Psoas muscle (tissue), 8 donors: Measurements from ENCODE around the gene ZNF335. TPM values are rescaled to one million over a fixed set of nuclear protein-coding genes. Genes with fewer than 3 reads are reported as not detected.

ENCODE experiments used
- ATAC-seq, 4 donors: fragments of 200-7000 bp; cut with Tn5 transposase; one replicate each; pipeline ENCODE4 v1.9.1; 2020; ENCODE audit warnings: moderate library complexity in 3 of 4, mild to moderate bottlenecking in 2 of 4
- DNase-seq, 2 donors: peaks; one replicate each; pipeline ENCODE4 v3.0.0-alpha.2; 2020
- H3K27ac ChIP-seq: fragments of 200-600 bp; one replicate; pipeline ENCODE4 v1.8.0; 2022
- H3K27me3 ChIP-seq, 3 donors: fragments of 200-600 bp in 1 of 3; one replicate each; pipeline versions ENCODE4 v1.6.1 to v1.8.0; 2013 to 2022; ENCODE audit warnings: low read length in 2 of 3, mild to moderate bottlenecking in 2 of 3, moderate library complexity in 1 of 3; ENCODE audit not compliant: insufficient read depth in 3 of 3
- H3K36me3 ChIP-seq, 2 donors: fragments of 200-600 bp in 1 of 2; one replicate each; pipeline versions ENCODE4 v1.6.1 to v1.8.0; 2013 to 2022; ENCODE audit warnings: low read depth in 1 of 2, mild to moderate bottlenecking in 1 of 2, moderate library complexity in 1 of 2; ENCODE audit not compliant: insufficient read depth in 1 of 2
- H3K4me1 ChIP-seq: fragments of 200-600 bp; one replicate; pipeline ENCODE4 v1.8.0; 2022
- H3K4me3 ChIP-seq: fragments of 200-600 bp; one replicate; pipeline ENCODE4 v1.8.0; 2022; ENCODE audit warnings: mild to moderate bottlenecking
- H3K9me3 ChIP-seq: fragments of 200-600 bp; one replicate; pipeline ENCODE4 v1.8.0; 2022
- CTCF ChIP-seq: fragments of 200-600 bp; IDR thresholded peaks from one replicate; pipeline ENCODE4 v1.8.0; 2022; ENCODE audit warnings: antibody characterized with exemption
- WGBS, 3 donors: extraction: QIAGEN DNeasy Blood & Tissue Kit; methylation state at CpG; one replicate each; pipeline versions ENCODE4 v1.1.6 to v1.1.7; 2013; 5-methylcytosine and 5-hydroxymethylcytosine counted together
- intact Hi-C, 2 donors: fragments of 100-400 bp; cut with DNase I; formaldehyde crosslinking; loops; one replicate each; pipeline versions ENCODE4 v1.11.0 to v1.14.2; 2022
- polyA plus RNA-seq, 3 donors: library from polyadenylated mRNA; stranded (reverse); fragments of 200-250 nt; gene quantifications; one replicate each; pipeline ENCODE4 v1.2.3, GENCODE V29; 2013
- total RNA-seq, 4 donors: library from RNA; stranded (reverse); fragmentation: NEBNext Ultra II Directional in 2 of 4; extraction: Animal tissue kit (Norgen Biotek cat#: 25700) in 2 of 4; gene quantifications; one replicate each; pipeline versions ENCODE4 v1.2.1 to v1.2.4, GENCODE V29; 2021 to 2023
- donor health status: healthy with polysubstance abuse.
- donor health status: DM: no; HTN: no; CAD: no; lungs with moderate emphysema.
- donor health status: Bipolar disorder and iron deficiency.
- donor health status: healthy.
- donor health status: DM: yes; HTN: yes; CAD: no.
- donor health status: DM: no; HTN: no; CAD: no.
- donor health status: DM: no; HTN: no; CAD: no.
- donor health status: DM: yes; HTN: yes; CAD: no.

Gene ZNF335
- total and polyA plus RNA-seq, 7 donors: 6.9 to 11.5 (median 10.2) TPM

GRCh38 chr20:45985573-45985972 is 13.6 kb upstream of the ZNF335 start:
- Histone ChIP-seq H3K4me3 (no peak overlapping the region), H3K27me3 (peaks cover 0 to 10% (median 0%) of the 10 kb centered on the region in 3 donors), H3K9me3 (no peaks in the 10 kb centered on the region), H3K36me3 (no peaks in the 10 kb centered on the region), H3K4me1 (no peaks in the 10 kb centered on the region), H3K27ac (no peak overlapping the region)
- no peak for ATAC-seq
- TF ChIP-seq CTCF: no peak
- WGBS, 3 donors: 58 to 61% (median 60%) methylated on average over 7 of the region's 7 CpGs
- DNase-seq: no peak
- intact Hi-C loops: no loop called here

GRCh38 chr20:45983279-45983743 is 11.3 kb upstream of the ZNF335 start:
- Histone ChIP-seq H3K4me1 (no peaks in the 10 kb centered on the region), H3K36me3 (no peaks in the 10 kb centered on the region), H3K27me3 (peaks cover 0 to 3% (median 0%) of the 10 kb centered on the region in 3 donors), H3K9me3 (no peaks in the 10 kb centered on the region), H3K4me3 (no peak overlapping the region), H3K27ac (no peak overlapping the region)
- ATAC-seq: no peak
- no peak for TF ChIP-seq CTCF
- intact Hi-C loops: no loop called here
- 68 to 73% (median 72%) methylated on average over 7 of the region's 7 CpGs for WGBS, 3 donors
- DNase-seq: no peak

GRCh38 chr20:45981261-45981660 is 9.3 kb upstream of the ZNF335 start:
- ATAC-seq (no peak), DNase-seq (no peak)
- H3K4me1 ChIP-seq: no peaks in the 10 kb centered on the region
- no peak overlapping the region for H3K27ac ChIP-seq
- intact Hi-C loops: no loop called here
- 87 to 91% (median 90%) methylated on average over 6 of the region's 6 CpGs for whole genome bisulfite sequencing, 3 donors
- H3K4me3 ChIP-seq: no peak overlapping the region
- H3K36me3 ChIP-seq: no peaks in the 10 kb centered on the region
- TF ChIP-seq CTCF: no peak
- H3K9me3 ChIP-seq: no peaks in the 10 kb centered on the region
- H3K27me3 ChIP-seq: no peaks in the 10 kb centered on the region

- Histone ChIP-seq H3K27ac (no peak overlapping the region), H3K4me3 (no peak overlapping the region), H3K9me3 (no peaks in the 10 kb centered on the region), H3K36me3 (no peaks in the 10 kb centered on the region), H3K27me3 (no peaks in the 10 kb centered on the region), H3K4me1 (no peaks in the 10 kb centered on the region)
- ATAC-seq (no peak), DNase-seq (no peak)
- intact Hi-C loops: loop anchor here in 1 of 2 donors (5.0 kb wide), 1 partner anchor 106 kb away; no protein-coding TSS in a partner anchor
- TF ChIP-seq CTCF: no peak
- WGBS, 3 donors: 77 to 78% (median 77%) methylated on average over 6 of the region's 6 CpGs
Measured at GRCh38 chr20:45976086-45976485, 4.1 kb upstream of the ZNF335 start.

- H3K27me3 ChIP-seq: no peaks in the 10 kb centered on the region
- no peaks in the 10 kb centered on the region for H3K36me3 ChIP-seq
- no peak for DNase-seq
- no peak for ATAC-seq
- no peaks in the 10 kb centered on the region for H3K9me3 ChIP-seq
- intact Hi-C loops: loop anchor here in 1 of 2 donors (5.0 kb wide), 1 partner anchor 107 kb away; no protein-coding TSS in a partner anchor
- H3K4me1 ChIP-seq: peaks cover 2% of the 10 kb centered on the region
- 76 to 83% (median 82%) methylated on average over 11 of the region's 11 CpGs for WGBS, 3 donors
- no peak overlapping the region for H3K27ac ChIP-seq
- H3K4me3 ChIP-seq: no peak overlapping the region
- TF ChIP-seq CTCF: no peak
Measured at GRCh38 chr20:45975686-45976085, 3.7 kb upstream of the ZNF335 start.
